Inflammatory macrophage treated with lipopolysaccharide for 4 hours (primary cell): ENCODE results near the gene YEATS2.

Experiments used
- DNase-seq: peaks from one replicate; pipeline ENCODE4 v3.0.0-alpha.2; 2020

The YEATS2 gene

DNA sequence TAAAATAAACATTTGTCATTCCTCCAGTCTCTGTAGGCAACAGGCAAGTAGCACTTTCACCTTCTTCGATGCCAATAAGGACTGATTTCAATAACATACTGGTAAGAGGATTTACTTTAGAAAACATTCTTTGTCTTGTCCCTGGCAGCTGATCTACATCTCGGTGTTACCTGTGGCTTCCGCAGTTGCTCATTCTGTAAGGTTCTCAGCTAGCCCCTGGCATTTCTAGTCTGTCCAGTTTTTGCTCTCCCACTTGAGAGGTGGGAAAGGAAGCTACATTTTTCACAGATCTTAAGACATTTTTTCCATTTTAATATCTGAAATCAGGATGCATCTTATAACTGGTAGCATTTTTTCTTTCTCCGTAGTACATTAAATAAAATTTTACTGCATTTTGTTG, 147.5 kb downstream of the YEATS2 start:
- no peak for DNase-seq

DNA sequence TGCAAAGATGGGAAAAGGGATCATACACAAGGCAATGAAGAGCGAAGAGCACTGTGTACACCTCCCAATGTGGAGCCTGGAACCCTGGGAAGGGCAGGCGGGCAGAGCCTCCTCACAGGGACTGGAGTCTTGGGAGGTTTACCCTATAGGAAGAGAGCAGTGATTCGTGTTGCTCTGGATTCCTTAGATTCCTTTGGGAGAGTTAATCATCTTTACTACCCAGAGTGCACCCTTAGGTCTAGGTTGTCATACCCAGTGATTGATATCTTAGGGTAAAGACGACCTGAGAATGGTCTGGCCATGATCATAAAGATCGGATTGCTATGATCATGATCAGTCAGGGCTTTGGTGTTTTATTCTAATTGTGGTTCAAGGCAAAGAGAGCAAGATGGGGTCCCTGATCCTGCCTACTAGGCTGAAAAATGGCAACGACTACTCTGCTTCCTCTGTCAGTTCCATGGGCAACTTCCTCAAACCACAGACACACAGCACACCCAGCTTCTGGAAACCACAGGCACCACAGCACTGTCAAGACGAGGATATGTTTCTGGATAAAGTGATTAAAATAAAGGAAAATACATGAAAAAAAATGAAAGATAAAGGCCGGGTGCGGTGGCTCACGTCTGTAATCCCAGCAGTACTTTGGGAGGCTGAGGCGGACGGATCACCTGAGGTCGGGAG, 148.2 kb downstream of the YEATS2 start:
- DNase-seq = peak; percentile 7

DNA sequence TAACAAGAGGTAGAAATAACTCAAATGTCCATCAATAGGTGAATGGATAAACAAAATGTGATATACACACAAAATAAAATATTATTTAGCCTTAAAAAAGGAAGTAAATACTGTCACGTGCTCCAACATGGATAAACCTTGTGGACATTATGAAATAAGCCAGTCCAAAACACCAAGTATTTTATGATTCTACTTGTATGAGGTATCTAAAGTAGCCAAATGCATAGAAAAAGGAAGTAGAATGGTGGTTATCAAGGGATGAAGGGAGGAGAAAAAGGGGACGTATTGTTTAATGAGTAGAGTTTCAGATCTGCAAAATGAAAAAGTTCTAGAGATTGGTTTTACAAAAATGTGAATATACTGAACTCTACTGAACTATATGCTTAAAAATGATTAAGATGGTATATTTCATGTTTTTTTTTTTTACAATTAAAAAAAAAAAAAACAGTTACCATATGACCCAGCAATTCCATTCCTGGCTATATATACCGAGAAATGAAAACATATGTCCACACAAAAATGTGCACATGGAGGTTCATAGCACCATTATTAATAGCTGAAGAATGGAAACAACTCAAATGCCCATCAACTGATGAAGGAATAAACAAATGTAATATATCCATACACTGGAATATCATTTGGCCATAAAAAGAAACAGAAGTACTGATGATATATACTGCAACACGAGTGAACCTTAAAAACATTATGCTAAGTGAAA, 156.9 kb downstream of the YEATS2 start:
- DNase-seq = peak; percentile 35

DNA sequence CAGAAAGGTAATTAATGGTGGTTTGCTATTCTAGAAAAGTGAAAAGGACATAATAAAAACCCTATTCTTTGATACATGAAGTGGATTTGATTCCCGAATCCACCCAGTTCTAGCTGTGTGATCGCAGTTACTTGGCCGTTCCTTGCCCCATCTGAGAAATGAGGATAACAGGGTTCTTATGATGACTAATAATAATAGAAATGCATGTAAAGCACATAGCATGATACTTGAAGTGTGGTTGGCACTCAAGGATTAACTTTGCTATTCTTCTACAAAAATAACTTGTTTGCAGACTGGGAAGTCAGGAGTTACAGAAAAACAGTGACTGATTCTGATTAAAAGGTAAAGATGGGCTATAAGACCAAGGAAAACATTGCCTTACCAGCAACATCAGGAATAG, 160.3 kb downstream of the YEATS2 start:
- DNase-seq = no peak
